ENCODE data around the gene MC1R.
"Not testable (repeated sequence)": the region's sequence is repeated elsewhere in the genome, so short reads cannot be mapped to it uniquely, and the experiment has no call there.

Gene MC1R

DNA sequence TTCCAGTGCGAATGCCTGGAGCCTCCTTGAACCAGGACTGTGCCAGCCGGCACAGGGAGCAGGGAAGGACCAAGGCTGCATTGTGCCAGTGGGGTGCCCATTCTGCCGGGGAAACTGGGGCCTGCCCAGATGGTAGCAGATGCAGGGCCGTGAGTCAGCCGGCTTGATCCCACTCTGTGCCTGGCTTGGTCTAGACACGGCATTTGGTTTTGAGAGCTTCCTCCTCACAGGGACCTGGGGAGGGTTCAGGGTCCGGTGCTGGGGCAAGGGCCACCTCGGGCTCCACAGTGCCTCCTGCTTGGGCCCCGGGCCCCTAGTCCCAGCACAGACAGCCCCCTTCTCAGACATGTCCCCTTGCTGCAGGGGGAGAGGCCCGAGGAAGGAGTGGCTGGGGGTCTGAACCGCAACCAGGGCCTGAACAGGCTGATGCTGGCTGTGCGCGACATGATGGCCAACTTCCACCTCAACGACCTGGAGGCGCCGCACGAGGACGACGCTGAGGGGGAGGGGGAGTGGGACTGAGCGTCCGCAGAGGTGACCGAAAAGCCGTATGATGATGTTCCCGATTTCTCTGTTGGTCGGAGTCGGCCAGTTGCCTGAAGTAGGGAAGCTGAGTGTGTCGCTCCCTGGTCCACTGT lies 7.8 kb upstream of the MC1R start:
- H3K4me3 ChIP-seq (ENCODE audit: control insufficient read depth, low read depth, low read length): no peak overlapping the region
- no peak for DNase-seq (ENCODE audit: low read depth)
- TF ChIP-seq CTCF (IDR thresholded peaks at IDR 0.05; ENCODE audit: control insufficient read depth, insufficient read depth, low read depth, low read length, missing control alignments): no peak

GRCh38 chr16:89911375-89911774 lies 7.3 kb upstream of the MC1R start:
- no peak for DNase-seq (ENCODE audit: low read depth)
- no peak for TF ChIP-seq CTCF (IDR thresholded peaks at IDR 0.05; ENCODE audit: control insufficient read depth, insufficient read depth, low read depth, low read length, missing control alignments)
- no peak overlapping the region for H3K4me3 ChIP-seq (ENCODE audit: control insufficient read depth, low read depth, low read length)

- TF ChIP-seq CTCF (IDR thresholded peaks at IDR 0.05; ENCODE audit: control insufficient read depth, insufficient read depth, low read depth, low read length, missing control alignments): no peak
- no peak for DNase-seq (ENCODE audit: low read depth)
- H3K4me3 ChIP-seq (ENCODE audit: control insufficient read depth, low read depth, low read length): no peak overlapping the region
Observed at GRCh38 chr16:89912143-89912542, 6.5 kb upstream of the MC1R start.

DNA sequence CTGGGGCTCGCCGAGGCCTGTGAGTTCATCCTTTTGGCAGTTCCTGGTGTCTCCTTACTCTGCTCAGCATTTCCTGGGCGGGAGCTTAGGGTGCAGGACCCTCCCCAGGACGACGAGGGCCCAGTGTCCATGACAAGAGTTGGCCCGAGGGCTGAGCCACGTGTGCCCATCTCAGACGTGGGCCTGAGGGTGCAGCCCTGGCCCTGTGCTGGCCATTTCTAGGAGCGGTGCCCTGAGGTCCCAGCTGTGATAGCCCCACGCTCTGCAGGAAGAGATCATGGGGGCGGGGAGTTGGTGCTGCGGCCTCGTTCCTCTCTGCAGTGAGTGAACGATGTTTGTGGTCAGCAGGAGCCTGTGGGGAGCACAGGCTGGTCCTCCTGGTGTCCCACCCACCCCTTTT lies 6.0 kb upstream of the MC1R start:
- no peak overlapping the region for H3K4me3 ChIP-seq (ENCODE audit: control insufficient read depth, low read depth, low read length)
- DNase-seq (ENCODE audit: low read depth): no peak
- no peak for TF ChIP-seq CTCF (IDR thresholded peaks at IDR 0.05; ENCODE audit: control insufficient read depth, insufficient read depth, low read depth, low read length, missing control alignments)

- no peak overlapping the region for H3K4me3 ChIP-seq (ENCODE audit: control insufficient read depth, low read depth, low read length)
- no peak for TF ChIP-seq CTCF (IDR thresholded peaks at IDR 0.05; ENCODE audit: control insufficient read depth, insufficient read depth, low read depth, low read length, missing control alignments)
- DNase-seq (ENCODE audit: low read depth): no peak
Observed at GRCh38 chr16:89913408-89914387, 5.0 kb upstream of the MC1R start.

GRCh38 chr16:89914642-89915285 lies 3.9 kb upstream of the MC1R start:
- DNase-seq (ENCODE audit: low read depth): not testable (repeated sequence)

More at GRCh38 chr16:89914642-89915285, 3.9 kb upstream of the MC1R start:
- H3K4me3 ChIP-seq (ENCODE audit: control insufficient read depth, low read depth, low read length): not testable (repeated sequence)
